Trophoblast cell (in vitro differentiated cells and primary cell): ENCODE results near the gene SHISA7.

Experiments used
- DNase-seq, 2 donors: peaks; one replicate each; pipeline ENCODE4 v3.0.0-alpha.2; 2016
- H2AFZ ChIP-seq: 2 replicates; pipeline ENCODE4 v1.6.1; 2013; ENCODE audit warnings: low read length, moderate library complexity, mild to moderate bottlenecking; ENCODE audit not compliant: insufficient read depth, poor library complexity
- H2AK5ac ChIP-seq: 2 replicates; pipeline ENCODE4 v1.6.1; 2013; ENCODE audit warnings: mild to moderate bottlenecking, low read length
- H2BK120ac ChIP-seq: 2 replicates; pipeline ENCODE4 v1.6.1; 2013; ENCODE audit warnings: low read length, mild to moderate bottlenecking, moderate library complexity; ENCODE audit not compliant: insufficient read depth, poor library complexity
- H2BK12ac ChIP-seq: 2 replicates; pipeline ENCODE4 v1.6.1; 2013; ENCODE audit warnings: mild to moderate bottlenecking, low read length, moderate library complexity
- H2BK5ac ChIP-seq: 2 replicates; pipeline ENCODE4 v1.6.1; 2013; ENCODE audit warnings: low read length, low read depth, moderate library complexity, mild to moderate bottlenecking; ENCODE audit not compliant: poor library complexity
- H3K14ac ChIP-seq: 2 replicates; pipeline ENCODE4 v1.6.1; 2013; ENCODE audit warnings: mild to moderate bottlenecking, low read length
- H3K18ac ChIP-seq: 2 replicates; pipeline ENCODE4 v1.6.1; 2013; ENCODE audit warnings: mild to moderate bottlenecking, low read length
- H3K23ac ChIP-seq: 2 replicates; pipeline ENCODE4 v1.6.1; 2013; ENCODE audit warnings: low read length
- H3K27ac ChIP-seq: 2 replicates; pipeline ENCODE4 v1.5.1; 2013; ENCODE audit warnings: low read depth, mild to moderate bottlenecking, inconsistent platforms, low read length, moderate library complexity
- H3K27me3 ChIP-seq: 2 replicates; pipeline ENCODE4 v1.6.1; 2013; ENCODE audit warnings: inconsistent platforms, mild to moderate bottlenecking, low read length, moderate library complexity; ENCODE audit not compliant: insufficient read depth
- H3K36me3 ChIP-seq, 2 experiments: 1 replicate in 1 of 2; 2 replicates in 1 of 2; pipeline ENCODE4 v1.6.1; 2013; ENCODE audit warnings: low read length in 2 of 2, mild to moderate bottlenecking in 2 of 2, moderate library complexity in 1 of 2; ENCODE audit not compliant: insufficient read depth in 2 of 2, control insufficient read depth in 1 of 2
- H3K4ac ChIP-seq: 2 replicates; pipeline ENCODE4 v1.6.1; 2013; ENCODE audit warnings: low read depth, mild to moderate bottlenecking, low read length, moderate library complexity
- H3K4me1 ChIP-seq, 2 experiments: 1 replicate in 1 of 2; 2 replicates in 1 of 2; pipeline ENCODE4 v1.6.1; 2013; ENCODE audit warnings: low read length in 2 of 2, mild to moderate bottlenecking in 2 of 2, moderate library complexity in 1 of 2; ENCODE audit not compliant: insufficient read depth in 2 of 2, control insufficient read depth in 1 of 2
- H3K4me2 ChIP-seq: 2 replicates; pipeline ENCODE4 v1.6.1; 2013; ENCODE audit warnings: inconsistent platforms, mild to moderate bottlenecking, low read length, moderate library complexity
- H3K4me3 ChIP-seq: 2 replicates; pipeline ENCODE4 v1.5.1; 2013; ENCODE audit warnings: mild to moderate bottlenecking, low read depth, low read length, inconsistent platforms
- H3K79me1 ChIP-seq: one replicate; pipeline ENCODE4 v1.6.1; 2013; ENCODE audit warnings: low read length
- H3K79me2 ChIP-seq: 2 replicates; pipeline ENCODE4 v1.6.1; 2013; ENCODE audit warnings: low read length, mild to moderate bottlenecking; ENCODE audit not compliant: control insufficient read depth, insufficient read depth, poor library complexity
- H3K9ac ChIP-seq: 2 replicates; pipeline ENCODE4 v1.6.1; 2013; ENCODE audit warnings: mild to moderate bottlenecking, low read length
- H3K9me3 ChIP-seq: 2 replicates; pipeline ENCODE4 v1.6.1; 2013; ENCODE audit warnings: low read depth, mild to moderate bottlenecking, control low read depth, inconsistent platforms, low read length; ENCODE audit not compliant: insufficient read depth
- H4K12ac ChIP-seq: 2 replicates; pipeline ENCODE4 v1.6.1; 2013; ENCODE audit warnings: low read depth, mild to moderate bottlenecking, low read length, moderate library complexity
- H4K8ac ChIP-seq: 2 replicates; pipeline ENCODE4 v1.6.1; 2013; ENCODE audit warnings: low read depth, mild to moderate bottlenecking, low read length, moderate library complexity
- H4K91ac ChIP-seq: one replicate; pipeline ENCODE4 v1.6.1; 2013; ENCODE audit warnings: low read depth, mild to moderate bottlenecking, low read length, moderate library complexity
- WGBS: extraction: QIAGEN DNeasy Blood & Tissue Kit; methylation state at CpG from one replicate; pipeline ENCODE4 v1.1.7; 2013; ENCODE audit warnings: missing lambda C conversion rate; ENCODE audit not compliant: insufficient read length, insufficient coverage; ENCODE audit errors: extremely low coverage; 5-methylcytosine and 5-hydroxymethylcytosine counted together

The SHISA7 gene

DNA sequence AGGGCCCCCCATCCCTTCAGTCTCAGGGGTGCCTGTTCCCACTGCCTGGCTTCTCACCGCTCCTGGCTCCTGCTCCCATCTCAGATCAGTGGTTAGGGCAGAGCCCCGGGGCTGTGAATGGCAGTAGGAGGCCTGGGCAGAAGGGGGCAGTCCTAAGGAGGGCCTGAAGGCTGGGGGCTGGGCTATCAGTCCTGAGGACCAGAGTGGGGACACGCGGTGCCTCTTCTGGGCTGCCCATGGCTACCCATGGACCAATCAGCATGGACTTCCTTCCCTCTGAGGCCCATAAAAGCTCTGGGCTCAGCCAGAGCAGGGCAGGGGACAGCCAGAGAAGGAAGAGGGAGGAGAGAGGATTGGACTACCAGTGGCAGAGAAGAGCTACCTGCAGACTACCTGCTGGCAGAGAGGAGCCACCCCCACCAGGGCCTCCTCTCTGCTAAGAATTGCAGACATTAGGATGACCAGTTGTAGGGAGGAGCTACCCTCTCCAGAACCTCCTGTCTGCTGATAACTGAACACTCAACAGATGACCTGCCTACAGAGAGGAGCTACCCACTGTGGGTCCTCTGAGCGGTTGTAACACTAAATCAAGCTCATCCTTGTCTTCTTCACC, 23.4 kb downstream of the SHISA7 start:
- no peak overlapping the region for H3K9ac ChIP-seq
- H3K4me3 ChIP-seq = no peak overlapping the region
- H2BK120ac ChIP-seq = no peak overlapping the region
- H3K18ac ChIP-seq = no peak overlapping the region
- no peak overlapping the region for H3K23ac ChIP-seq
- no peak overlapping the region for H4K12ac ChIP-seq
- no CpG with 5 or more reads among the region's 5 CpGs for WGBS
- no peak overlapping the region for H2AK5ac ChIP-seq
- no peaks in the 10 kb centered on the region for H3K79me2 ChIP-seq
- no peak overlapping the region for H2AFZ ChIP-seq
- H3K27me3 ChIP-seq = no peaks in the 10 kb centered on the region
- no peak overlapping the region for H3K4ac ChIP-seq
- no peak overlapping the region for H4K91ac ChIP-seq
- H3K9me3 ChIP-seq = peaks cover 2% of the 10 kb centered on the region
- no peak overlapping the region for H3K4me2 ChIP-seq
- no peaks in the 10 kb centered on the region for H3K36me3 ChIP-seq
- no peak overlapping the region for H2BK12ac ChIP-seq
- no peak for DNase-seq
- no peak overlapping the region for H2BK5ac ChIP-seq
- H3K4me1 ChIP-seq = no peaks in the 10 kb centered on the region
- no peak overlapping the region for H3K27ac ChIP-seq
- H3K79me1 ChIP-seq = no peaks in the 10 kb centered on the region
- H4K8ac ChIP-seq = no peak overlapping the region
- H3K14ac ChIP-seq = no peak overlapping the region

DNA sequence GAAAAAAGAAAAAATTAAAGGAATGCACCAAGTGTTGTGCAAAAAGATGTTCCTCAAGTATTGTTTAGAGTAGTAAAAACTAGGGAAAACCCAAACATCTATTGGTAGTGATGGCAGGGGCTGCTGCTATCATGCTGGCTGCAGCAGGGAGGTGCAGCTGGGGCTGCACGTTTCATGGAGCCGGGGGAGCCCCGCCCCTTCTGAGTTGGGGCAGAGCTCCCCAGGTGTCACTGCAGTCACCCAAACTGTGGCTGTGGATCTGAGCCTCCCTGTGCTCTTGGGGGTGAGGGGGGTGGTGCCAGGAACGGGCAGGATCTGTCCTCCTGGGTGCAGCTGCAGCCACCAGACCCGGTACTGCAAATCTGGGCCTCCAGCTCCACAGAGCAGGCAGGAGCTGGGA, 24.0 kb downstream of the SHISA7 start:
- Histone ChIP-seq H3K27ac (no peak overlapping the region), H3K18ac (no peak overlapping the region), H4K91ac (no peak overlapping the region), H3K79me1 (no peaks in the 10 kb centered on the region), H3K36me3 (no peaks in the 10 kb centered on the region), H2BK5ac (no peak overlapping the region), H3K4me2 (no peak overlapping the region), H2BK12ac (no peak overlapping the region), H3K27me3 (no peaks in the 10 kb centered on the region), H3K9ac (no peak overlapping the region), H4K12ac (no peak overlapping the region), H3K79me2 (no peaks in the 10 kb centered on the region), H2BK120ac (no peak overlapping the region), H4K8ac (no peak overlapping the region), H3K9me3 (no peaks in the 10 kb centered on the region), H3K4ac (no peak overlapping the region), H3K23ac (no peak overlapping the region), H3K14ac (no peak overlapping the region), H3K4me1 (no peaks in the 10 kb centered on the region), H2AK5ac (no peak overlapping the region), H3K4me3 (no peak overlapping the region), H2AFZ (no peak overlapping the region)
- WGBS = no CpG with 5 or more reads among the region's 5 CpGs
- no peak for DNase-seq

DNA sequence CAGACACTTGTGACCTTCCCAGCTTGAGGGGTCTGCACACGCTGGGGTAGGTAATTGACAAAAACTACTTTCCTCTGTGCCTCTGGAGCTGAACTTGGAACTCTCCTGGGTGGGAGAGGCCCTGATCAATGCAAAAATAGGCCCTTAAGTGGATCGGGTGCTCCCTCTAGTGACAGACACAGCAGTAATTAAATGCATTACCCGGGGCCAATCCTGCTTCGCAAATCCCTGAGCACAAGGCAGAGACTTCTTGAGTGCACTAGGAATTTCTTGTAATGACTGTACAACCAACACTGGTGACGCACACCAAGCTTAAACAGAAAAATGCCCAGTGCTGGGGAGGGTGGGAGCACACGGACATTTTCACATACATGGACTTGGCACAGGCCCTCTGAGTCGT, 24.9 kb downstream of the SHISA7 start:
- H3K4me2 ChIP-seq = no peak overlapping the region
- DNase-seq = peak; percentile 53 to 86
- no peak overlapping the region for H3K14ac ChIP-seq

DNA sequence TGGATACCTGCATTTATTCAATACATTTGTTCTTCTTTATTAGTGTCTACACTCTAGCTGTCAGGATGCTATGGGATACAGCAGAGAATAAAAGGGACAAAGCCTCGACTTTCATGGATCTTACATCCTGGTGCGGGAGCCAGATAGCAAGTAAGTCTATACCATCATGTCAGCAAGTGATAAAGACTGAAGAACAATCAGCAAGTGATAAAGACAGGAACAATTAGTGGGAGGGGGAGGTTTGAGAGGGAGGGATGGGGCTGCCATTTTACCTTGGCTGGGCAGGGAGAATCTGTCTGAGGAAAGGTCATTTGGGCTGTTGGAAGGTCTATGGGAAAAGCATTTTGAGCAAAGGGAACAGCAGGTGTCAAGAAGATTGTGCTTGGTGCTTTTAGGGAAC, 32.9 kb downstream of the SHISA7 start:
- peaks cover 12 to 19% of the 10 kb centered on the region in 2 experiments for H3K4me1 ChIP-seq
- H3K79me2 ChIP-seq = peaks cover 18% of the 10 kb centered on the region
- peaks cover 13 to 16% of the 10 kb centered on the region in 2 experiments for H3K36me3 ChIP-seq
- DNase-seq = no peak
- H4K12ac ChIP-seq = no peak overlapping the region
- no peaks in the 10 kb centered on the region for H3K27me3 ChIP-seq
- no peak overlapping the region for H2BK5ac ChIP-seq
- no peak overlapping the region for H3K9ac ChIP-seq
- peaks cover 4% of the 10 kb centered on the region for H3K9me3 ChIP-seq
- no peak overlapping the region for H3K27ac ChIP-seq
- H3K4me3 ChIP-seq = no peak overlapping the region
- no peak overlapping the region for H4K8ac ChIP-seq
- no CpG with 5 or more reads among the region's 2 CpGs for WGBS
- no peak overlapping the region for H3K4me2 ChIP-seq
- no peak overlapping the region for H3K4ac ChIP-seq
- no peak overlapping the region for H2BK12ac ChIP-seq
- H2AFZ ChIP-seq = no peak overlapping the region
- H2BK120ac ChIP-seq = no peak overlapping the region
- H2AK5ac ChIP-seq = no peak overlapping the region
- H3K23ac ChIP-seq = no peak overlapping the region
- H3K18ac ChIP-seq = no peak overlapping the region
- no peak overlapping the region for H3K14ac ChIP-seq
- no peak overlapping the region for H4K91ac ChIP-seq
- peaks cover 12% of the 10 kb centered on the region for H3K79me1 ChIP-seq

More for the DNA sequence above, 24.9 kb downstream of the SHISA7 start:
- H4K8ac ChIP-seq = no peak overlapping the region
- H3K4ac ChIP-seq = no peak overlapping the region
- no peak overlapping the region for H3K27ac ChIP-seq
- H3K79me2 ChIP-seq = no peaks in the 10 kb centered on the region
- H3K9me3 ChIP-seq = no peaks in the 10 kb centered on the region
- no peaks in the 10 kb centered on the region for H3K36me3 ChIP-seq
- no peak overlapping the region for H3K4me3 ChIP-seq
- H3K79me1 ChIP-seq = no peaks in the 10 kb centered on the region
- no peaks in the 10 kb centered on the region for H3K4me1 ChIP-seq
- H2BK12ac ChIP-seq = no peak overlapping the region
- no peak overlapping the region for H3K9ac ChIP-seq
- H3K27me3 ChIP-seq = no peaks in the 10 kb centered on the region
- no peak overlapping the region for H2AK5ac ChIP-seq
- no peak overlapping the region for H2BK5ac ChIP-seq
- WGBS = no CpG with 5 or more reads among the region's 7 CpGs
- no peak overlapping the region for H2AFZ ChIP-seq
- H3K23ac ChIP-seq = no peak overlapping the region
- H3K18ac ChIP-seq = no peak overlapping the region
- H2BK120ac ChIP-seq = no peak overlapping the region
- H4K12ac ChIP-seq = no peak overlapping the region
- H4K91ac ChIP-seq = no peak overlapping the region
